HepG2 (cell line): ENCODE results near the gene LYPLA2. TPM values are rescaled to one million over a fixed set of nuclear protein-coding genes. Genes with fewer than 3 reads are reported as not detected.

ENCODE experiments used
- KAT8 ChIP-seq: IDR thresholded peaks from 2 replicates; pipeline ENCODE4 v1.6.1; 2016; ENCODE audit warnings: missing genetic modification reagents, missing compliant biosample characterization
- RELA ChIP-seq: sonication (generic); formaldehyde crosslinking; IDR thresholded peaks from 2 replicates; pipeline ENCODE4 v1.4.0; 2020; ENCODE audit warnings: missing genetic modification reagents
- SP4 ChIP-seq: sonication (generic); formaldehyde crosslinking; IDR thresholded peaks from 2 replicates; pipeline ENCODE4 v1.8.1; 2023; ENCODE audit warnings: mild to moderate bottlenecking, missing genetic modification reagents
- ZNF143 ChIP-seq: sonication (generic); formaldehyde crosslinking; IDR thresholded peaks from 2 replicates; pipeline ENCODE4 v1.4.0; 2020; ENCODE audit warnings: missing genetic modification reagents
- ZNF354B ChIP-seq: sonication (generic); formaldehyde crosslinking; IDR thresholded peaks from 2 replicates; pipeline ENCODE4 v1.8.0; 2022; ENCODE audit warnings: mild to moderate bottlenecking, missing genetic modification reagents
- ZNF468 ChIP-seq: sonication (generic); formaldehyde crosslinking; IDR thresholded peaks from 2 replicates; pipeline ENCODE4 v1.8.0; 2022; ENCODE audit warnings: mild to moderate bottlenecking, moderate library complexity, missing genetic modification reagents
- polyA plus RNA-seq, 8 experiments: library from polyadenylated mRNA; depleted of rRNA in 3 of 8; stranded (reverse) in 7 of 8; unstranded in 1 of 8; fragments of >200 nt; fragmentation: Illumina TruSeq in 4 of 8; extraction: Trizol in 4 of 8; gene quantifications; 2 replicates each; pipeline versions ENCODE4 v1.2.1 to v1.2.3, GENCODE V29; 2011 to 2016; ENCODE audit warnings: low read depth in 4 of 8, missing spikeins in 1 of 8, mixed read lengths in 1 of 8; ENCODE audit not compliant: insufficient read depth in 1 of 8
- total RNA-seq, 5 experiments: library from RNA; depleted of rRNA; stranded (reverse); fragments of >200 nt; fragmentation: Illumina TruSeq; extraction: Trizol; gene quantifications; 2 replicates each; pipeline ENCODE4 v1.2.3, GENCODE V29; 2016; ENCODE audit warnings: low read depth in 1 of 5
- TF ChIP-seq, protein P1 (sequence below): sonication (generic); formaldehyde crosslinking; IDR thresholded peaks from 2 replicates; pipeline ENCODE4 v1.8.0; 2022; ENCODE audit warnings: mild to moderate bottlenecking, missing genetic modification reagents
- TF ChIP-seq, protein P2 (sequence below): sonication (generic); formaldehyde crosslinking; IDR thresholded peaks from 2 replicates; pipeline ENCODE4 v1.4.0; 2020; ENCODE audit warnings: missing genetic modification reagents, mild to moderate bottlenecking, borderline replicate concordance
- TF ChIP-seq, protein P3 (sequence below), 2 experiments: sonication (generic) in 1 of 2; formaldehyde crosslinking in 1 of 2; IDR thresholded peaks; 2 replicates each; pipeline versions ENCODE4 v1.6.1 to v1.9.0; 2014 to 2022; ENCODE audit warnings: antibody characterized with exemption in 1 of 2, borderline replicate concordance in 1 of 2, inconsistent platforms in 1 of 2, low read depth in 1 of 2, missing genetic modification reagents in 1 of 2
- TF ChIP-seq, protein P4 (sequence below): IDR thresholded peaks from 2 replicates; pipeline ENCODE4 v1.6.1; 2016; ENCODE audit warnings: low read depth, missing genetic modification reagents, missing compliant biosample characterization

Gene LYPLA2
- total and polyA plus RNA-seq, 2 of the 13 experiments (the other 11 are each of a cell fraction or from before 2014, with no cell fraction given) = 72.1 to 73.2 TPM

DNA sequence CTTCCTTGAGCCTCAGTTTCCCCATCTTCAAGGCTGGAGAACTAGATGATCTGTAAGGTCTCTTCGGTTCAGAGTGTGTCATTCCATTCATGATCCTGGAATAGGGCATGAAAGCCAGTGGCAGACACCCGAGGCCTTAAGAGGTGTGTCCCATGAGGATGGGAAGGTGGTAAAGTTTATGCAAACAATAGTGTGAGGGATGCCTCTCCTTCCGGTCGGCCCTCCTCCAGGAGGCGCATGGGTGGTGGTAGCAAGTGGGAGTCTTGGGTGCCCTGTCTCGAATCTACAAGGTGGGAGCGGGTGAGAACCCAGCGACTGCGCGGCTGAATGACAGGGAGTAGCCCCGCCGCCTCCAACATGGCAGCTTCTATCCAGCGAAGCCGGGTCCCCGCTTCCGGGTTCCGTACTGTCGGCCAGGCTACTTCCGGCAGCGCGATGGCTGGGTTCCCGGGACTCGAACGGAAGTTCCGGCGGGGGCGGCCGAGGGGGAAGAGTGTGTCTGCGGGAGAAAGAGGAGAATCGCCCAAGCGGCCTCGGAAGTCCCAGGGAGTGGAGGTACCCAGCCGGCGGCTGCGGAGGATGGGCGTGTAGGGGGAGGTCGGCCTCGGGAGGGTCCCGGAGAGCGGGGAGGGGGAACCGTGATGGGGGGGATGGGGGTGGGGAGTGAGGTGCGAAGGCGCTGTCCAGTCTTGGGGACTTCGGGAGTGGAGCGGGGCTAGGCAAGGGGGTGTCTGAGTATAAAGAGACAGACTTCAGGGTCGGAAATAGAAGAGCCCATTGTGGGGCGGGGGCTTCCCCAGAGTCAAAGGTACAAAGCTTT is at the start of gene LYPLA2 (continued):
- TF ChIP-seq, protein P1, sequence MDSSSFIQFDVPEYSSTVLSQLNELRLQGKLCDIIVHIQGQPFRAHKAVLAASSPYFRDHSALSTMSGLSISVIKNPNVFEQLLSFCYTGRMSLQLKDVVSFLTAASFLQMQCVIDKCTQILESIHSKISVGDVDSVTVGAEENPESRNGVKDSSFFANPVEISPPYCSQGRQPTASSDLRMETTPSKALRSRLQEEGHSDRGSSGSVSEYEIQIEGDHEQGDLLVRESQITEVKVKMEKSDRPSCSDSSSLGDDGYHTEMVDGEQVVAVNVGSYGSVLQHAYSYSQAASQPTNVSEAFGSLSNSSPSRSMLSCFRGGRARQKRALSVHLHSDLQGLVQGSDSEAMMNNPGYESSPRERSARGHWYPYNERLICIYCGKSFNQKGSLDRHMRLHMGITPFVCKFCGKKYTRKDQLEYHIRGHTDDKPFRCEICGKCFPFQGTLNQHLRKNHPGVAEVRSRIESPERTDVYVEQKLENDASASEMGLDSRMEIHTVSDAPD (CRISPR knock-in tag) = no peak
- TF ChIP-seq RELA (CRISPR knock-in tag) = 0 out of 2 replicates have a peak, but pooled peaks have one; percentile 39
- TF ChIP-seq ZNF468 = 0 out of 2 replicates have a peak, but pooled peaks have one; percentile 64
- TF ChIP-seq, protein P2, sequence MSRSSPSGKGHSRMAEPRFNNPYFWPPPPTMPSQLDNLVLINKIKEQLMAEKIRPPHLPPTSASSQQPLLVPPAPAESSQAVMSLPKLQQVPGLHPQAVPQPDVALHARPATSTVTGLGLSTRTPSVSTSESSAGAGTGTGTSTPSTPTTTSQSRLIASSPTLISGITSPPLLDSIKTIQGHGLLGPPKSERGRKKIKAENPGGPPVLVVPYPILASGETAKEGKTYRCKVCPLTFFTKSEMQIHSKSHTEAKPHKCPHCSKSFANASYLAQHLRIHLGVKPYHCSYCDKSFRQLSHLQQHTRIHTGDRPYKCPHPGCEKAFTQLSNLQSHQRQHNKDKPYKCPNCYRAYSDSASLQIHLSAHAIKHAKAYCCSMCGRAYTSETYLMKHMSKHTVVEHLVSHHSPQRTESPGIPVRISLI = no peak
- TF ChIP-seq, protein P3, sequence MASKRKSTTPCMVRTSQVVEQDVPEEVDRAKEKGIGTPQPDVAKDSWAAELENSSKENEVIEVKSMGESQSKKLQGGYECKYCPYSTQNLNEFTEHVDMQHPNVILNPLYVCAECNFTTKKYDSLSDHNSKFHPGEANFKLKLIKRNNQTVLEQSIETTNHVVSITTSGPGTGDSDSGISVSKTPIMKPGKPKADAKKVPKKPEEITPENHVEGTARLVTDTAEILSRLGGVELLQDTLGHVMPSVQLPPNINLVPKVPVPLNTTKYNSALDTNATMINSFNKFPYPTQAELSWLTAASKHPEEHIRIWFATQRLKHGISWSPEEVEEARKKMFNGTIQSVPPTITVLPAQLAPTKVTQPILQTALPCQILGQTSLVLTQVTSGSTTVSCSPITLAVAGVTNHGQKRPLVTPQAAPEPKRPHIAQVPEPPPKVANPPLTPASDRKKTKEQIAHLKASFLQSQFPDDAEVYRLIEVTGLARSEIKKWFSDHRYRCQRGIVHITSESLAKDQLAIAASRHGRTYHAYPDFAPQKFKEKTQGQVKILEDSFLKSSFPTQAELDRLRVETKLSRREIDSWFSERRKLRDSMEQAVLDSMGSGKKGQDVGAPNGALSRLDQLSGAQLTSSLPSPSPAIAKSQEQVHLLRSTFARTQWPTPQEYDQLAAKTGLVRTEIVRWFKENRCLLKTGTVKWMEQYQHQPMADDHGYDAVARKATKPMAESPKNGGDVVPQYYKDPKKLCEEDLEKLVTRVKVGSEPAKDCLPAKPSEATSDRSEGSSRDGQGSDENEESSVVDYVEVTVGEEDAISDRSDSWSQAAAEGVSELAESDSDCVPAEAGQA (IDR thresholded peaks at IDR 0.05; ENCODE audit: low read depth) = 0 out of 2 replicates have a peak, but pooled peaks have one; percentile 47
- TF ChIP-seq, protein P3 (CRISPR knock-in tag; IDR thresholded peaks at IDR 0.05; ENCODE audit: borderline replicate concordance) = no peak
- TF ChIP-seq ZNF143 = peak; percentile 53; the same call in 1 of the 2 replicates
- peak; percentile 92 for TF ChIP-seq KAT8 (CRISPR knock-in tag)
- 0 out of 2 replicates have a peak, but pooled peaks have one; percentile 55 for TF ChIP-seq SP4 (CRISPR knock-in tag)
- TF ChIP-seq ZNF354B (CRISPR knock-in tag) = no peak
- TF ChIP-seq, protein P4, sequence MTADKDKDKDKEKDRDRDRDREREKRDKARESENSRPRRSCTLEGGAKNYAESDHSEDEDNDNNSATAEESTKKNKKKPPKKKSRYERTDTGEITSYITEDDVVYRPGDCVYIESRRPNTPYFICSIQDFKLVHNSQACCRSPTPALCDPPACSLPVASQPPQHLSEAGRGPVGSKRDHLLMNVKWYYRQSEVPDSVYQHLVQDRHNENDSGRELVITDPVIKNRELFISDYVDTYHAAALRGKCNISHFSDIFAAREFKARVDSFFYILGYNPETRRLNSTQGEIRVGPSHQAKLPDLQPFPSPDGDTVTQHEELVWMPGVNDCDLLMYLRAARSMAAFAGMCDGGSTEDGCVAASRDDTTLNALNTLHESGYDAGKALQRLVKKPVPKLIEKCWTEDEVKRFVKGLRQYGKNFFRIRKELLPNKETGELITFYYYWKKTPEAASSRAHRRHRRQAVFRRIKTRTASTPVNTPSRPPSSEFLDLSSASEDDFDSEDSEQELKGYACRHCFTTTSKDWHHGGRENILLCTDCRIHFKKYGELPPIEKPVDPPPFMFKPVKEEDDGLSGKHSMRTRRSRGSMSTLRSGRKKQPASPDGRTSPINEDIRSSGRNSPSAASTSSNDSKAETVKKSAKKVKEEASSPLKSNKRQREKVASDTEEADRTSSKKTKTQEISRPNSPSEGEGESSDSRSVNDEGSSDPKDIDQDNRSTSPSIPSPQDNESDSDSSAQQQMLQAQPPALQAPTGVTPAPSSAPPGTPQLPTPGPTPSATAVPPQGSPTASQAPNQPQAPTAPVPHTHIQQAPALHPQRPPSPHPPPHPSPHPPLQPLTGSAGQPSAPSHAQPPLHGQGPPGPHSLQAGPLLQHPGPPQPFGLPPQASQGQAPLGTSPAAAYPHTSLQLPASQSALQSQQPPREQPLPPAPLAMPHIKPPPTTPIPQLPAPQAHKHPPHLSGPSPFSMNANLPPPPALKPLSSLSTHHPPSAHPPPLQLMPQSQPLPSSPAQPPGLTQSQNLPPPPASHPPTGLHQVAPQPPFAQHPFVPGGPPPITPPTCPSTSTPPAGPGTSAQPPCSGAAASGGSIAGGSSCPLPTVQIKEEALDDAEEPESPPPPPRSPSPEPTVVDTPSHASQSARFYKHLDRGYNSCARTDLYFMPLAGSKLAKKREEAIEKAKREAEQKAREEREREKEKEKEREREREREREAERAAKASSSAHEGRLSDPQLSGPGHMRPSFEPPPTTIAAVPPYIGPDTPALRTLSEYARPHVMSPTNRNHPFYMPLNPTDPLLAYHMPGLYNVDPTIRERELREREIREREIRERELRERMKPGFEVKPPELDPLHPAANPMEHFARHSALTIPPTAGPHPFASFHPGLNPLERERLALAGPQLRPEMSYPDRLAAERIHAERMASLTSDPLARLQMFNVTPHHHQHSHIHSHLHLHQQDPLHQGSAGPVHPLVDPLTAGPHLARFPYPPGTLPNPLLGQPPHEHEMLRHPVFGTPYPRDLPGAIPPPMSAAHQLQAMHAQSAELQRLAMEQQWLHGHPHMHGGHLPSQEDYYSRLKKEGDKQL (CRISPR knock-in tag) = no peak
